ENCODE results near the gene ABCB1. TPM values are rescaled to one million over a fixed set of nuclear protein-coding genes. Genes with fewer than 3 reads are reported as not detected.

ABCB1 gene
- total and polyA plus RNA-seq, 9 of the 15 experiments (the other 6 are each of a cell fraction or from before 2014, with no cell fraction given), result 0.03 to 0.86 (median 0.52) TPM

DNA sequence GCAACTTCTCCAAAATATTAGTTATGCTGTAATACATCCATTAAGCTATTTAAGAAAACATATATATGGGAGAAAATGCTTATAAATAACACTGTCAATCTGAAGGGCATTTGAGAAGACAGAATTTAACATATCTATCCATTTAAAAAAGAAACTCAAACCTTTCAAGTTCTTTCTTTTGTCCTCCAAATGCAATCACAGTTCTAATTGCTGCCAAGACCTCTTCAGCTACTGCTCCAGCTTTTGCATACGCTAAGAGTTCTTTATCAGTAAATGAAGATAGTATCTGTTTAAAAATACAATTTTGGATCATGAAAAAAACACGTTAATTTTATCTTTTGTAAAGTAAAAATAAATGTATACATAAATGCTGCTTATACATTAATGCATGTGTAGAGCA lies 39.6 kb downstream of the ABCB1 start:
- no peaks in the 10 kb centered on the region for H3K9me1 ChIP-seq (ENCODE audit: control insufficient read depth, insufficient read depth, low read length)
- H3K79me2 ChIP-seq (ENCODE audit: control insufficient read depth, insufficient read depth, low read length), result no peaks in the 10 kb centered on the region
- ChIA-PET POLR2A (no interaction called here), CTCF (ENCODE audit: low intra/inter-chr PET ratio) (no interaction called here)
- H3K9ac ChIP-seq (ENCODE audit: insufficient read depth in 1 of 2, low read depth in 2 of 2, low read length in 2 of 2), result no peak overlapping the region
- no peak overlapping the region for H3K4me3 ChIP-seq
- H4K20me1 ChIP-seq (replicated peaks; ENCODE audit: control insufficient read depth, insufficient read depth, low read length), result no peaks in the 10 kb centered on the region
- no TSS peak for BruUV-seq (replicated peaks)
- no peaks in the 10 kb centered on the region for H3K27me3 ChIP-seq (ENCODE audit: control insufficient read depth in 2 of 2, insufficient read depth in 2 of 2, low read length in 2 of 2)
- H3K4me1 ChIP-seq (replicated peaks in 1 of 2; ENCODE audit: control insufficient read depth in 2 of 2, insufficient read depth in 2 of 2, low read length in 2 of 2), result no peaks in the 10 kb centered on the region
- FAIRE-seq, result no peak
- H3K27ac ChIP-seq (ENCODE audit: extremely low read depth, low read depth, low read length), result no peak overlapping the region
- no peak for DNase-seq (ENCODE audit: extremely low read depth in 1 of 4, low spot score in 3 of 4)
- 2% methylated on average over 2 of the region's 2 CpGs for WGBS (ENCODE audit: insufficient coverage, low coverage, missing lambda C conversion rate)
- in situ Hi-C loops (cut with MboI), result no loop called here
- no peak for ATAC-seq
- intact Hi-C loops (cut with micrococcal nuclease), result no loop called here
- no peaks in the 10 kb centered on the region for H3K36me3 ChIP-seq (ENCODE audit: control insufficient read depth, insufficient read depth, low read length)
- H2AFZ ChIP-seq (ENCODE audit: low read depth, low read length), result no peak overlapping the region
- no peaks in the 10 kb centered on the region for H3K9me3 ChIP-seq (replicated peaks; ENCODE audit: control insufficient read depth, insufficient read depth, low read depth, low read length)
- TF ChIP-seq CHD2 (IDR thresholded peaks at IDR 0.05; ENCODE audit: low read depth, low read length) (no peak), FOXJ3 (CRISPR knock-in tag; IDR thresholded peaks at IDR 0.05) (no peak), ZFP30 (CRISPR knock-in tag; IDR thresholded peaks at IDR 0.05; ENCODE audit: borderline replicate concordance) (no peak), TAF9B (IDR thresholded peaks at IDR 0.05; ENCODE audit: partially characterized antibody) (no peak), TBP (optimal IDR thresholded peaks at IDR 0.05; ENCODE audit: low read depth, low read length) (no peak), GTF2E2 (tag; IDR thresholded peaks at IDR 0.05) (no peak), XRCC5 (IDR thresholded peaks at IDR 0.05; ENCODE audit: low read depth, low read length) (no peak), HDAC6 (IDR thresholded peaks at IDR 0.05; ENCODE audit: low read depth, low read length) (no peak), RFX1 (IDR thresholded peaks at IDR 0.05) (no peak), THRAP3 (IDR thresholded peaks at IDR 0.05; ENCODE audit: borderline replicate concordance) (no peak), NCOA4 (IDR thresholded peaks at IDR 0.05; ENCODE audit: partially characterized antibody) (no peak), DNMT1 (IDR thresholded peaks at IDR 0.05) (no peak), POLR2H (tag; IDR thresholded peaks at IDR 0.05; ENCODE audit: low read depth) (no peak)
- TF ChIP-seq, protein P1, sequence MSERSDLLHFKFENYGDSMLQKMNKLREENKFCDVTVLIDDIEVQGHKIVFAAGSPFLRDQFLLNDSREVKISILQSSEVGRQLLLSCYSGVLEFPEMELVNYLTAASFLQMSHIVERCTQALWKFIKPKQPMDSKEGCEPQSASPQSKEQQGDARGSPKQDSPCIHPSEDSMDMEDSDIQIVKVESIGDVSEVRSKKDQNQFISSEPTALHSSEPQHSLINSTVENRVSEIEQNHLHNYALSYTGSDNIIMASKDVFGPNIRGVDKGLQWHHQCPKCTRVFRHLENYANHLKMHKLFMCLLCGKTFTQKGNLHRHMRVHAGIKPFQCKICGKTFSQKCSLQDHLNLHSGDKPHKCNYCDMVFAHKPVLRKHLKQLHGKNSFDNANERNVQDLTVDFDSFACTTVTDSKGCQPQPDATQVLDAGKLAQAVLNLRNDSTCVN (CRISPR knock-in tag; IDR thresholded peaks at IDR 0.05), result no peak
- no peak overlapping the region for H3K4me2 ChIP-seq (ENCODE audit: insufficient read depth, low read length)

Measured in K562 (cell line).